Left lung (tissue), 10 donors: ENCODE results near the gene PRSS27. TPM values are rescaled to one million over a fixed set of nuclear protein-coding genes. Genes with fewer than 3 reads are reported as not detected.
A peak's percentile ranks its signal among the peaks of the same experiment; 100 is the strongest.
"Not testable (repeated sequence)": the region's sequence is repeated elsewhere in the genome, so short reads cannot be mapped to it uniquely, and the experiment has no call there.

Experiments
- ATAC-seq: fragments of 200-7000 bp; cut with Tn5 transposase; one replicate; pipeline ENCODE4 v1.9.1; 2020; ENCODE audit warnings: moderate library complexity
- DNase-seq, 4 donors: peaks; one replicate each; pipeline ENCODE4 v3.0.0-alpha.2; 2013 to 2020
- H3K27ac ChIP-seq, 2 donors: fragments of 200-600 bp; sonication (generic) in 1 of 2; one replicate each; pipeline versions ENCODE4 v1.5.0 to v1.8.0; 2020 to 2021
- H3K27me3 ChIP-seq, 2 donors: fragments of 200-600 bp; sonication (generic) in 1 of 2; one replicate each; pipeline versions ENCODE4 v1.5.0 to v1.8.0; 2020 to 2021
- H3K36me3 ChIP-seq, 2 donors: fragments of 200-600 bp; sonication (generic) in 1 of 2; one replicate each; pipeline versions ENCODE4 v1.5.0 to v1.8.0; 2020 to 2021
- H3K4me1 ChIP-seq, 2 donors: fragments of 200-600 bp; one replicate each; pipeline ENCODE4 v1.8.0; 2021
- H3K4me3 ChIP-seq, 2 donors: fragments of 200-600 bp; sonication (generic) in 1 of 2; one replicate each; pipeline versions ENCODE4 v1.5.0 to v1.8.0; 2020 to 2021; ENCODE audit warnings: mild to moderate bottlenecking in 1 of 2
- H3K9me3 ChIP-seq, 2 donors: fragments of 200-600 bp; sonication (generic) in 1 of 2; one replicate each; pipeline versions ENCODE4 v1.5.0 to v1.8.0; 2020 to 2021
- intact Hi-C, 2 donors: fragments of 100-400 bp; cut with DNase I; formaldehyde crosslinking; loops; one replicate each; pipeline versions ENCODE4 v1.11.2 to v1.14.2; 2022
- polyA plus RNA-seq, 6 donors: library from polyadenylated mRNA; unstranded; fragments of 120-200 nt; gene quantifications; one replicate each; pipeline ENCODE4 v1.2.1, GENCODE V29; 2013; ENCODE audit not compliant: insufficient read length in 6 of 6
- total RNA-seq, 2 donors: library from RNA; stranded (reverse); fragmentation: NEBNext Ultra II Directional; extraction: Animal tissue kit (Norgen Biotek cat#: 25700); gene quantifications; one replicate each; pipeline ENCODE4 v1.2.1, GENCODE V29; 2021
- TF ChIP-seq, protein P1 (sequence below), 2 donors: fragments of 200-600 bp; sonication (generic) in 1 of 2; IDR thresholded peaks; one replicate each; pipeline versions ENCODE4 v1.5.0 to v1.8.0; 2021; ENCODE audit warnings: antibody characterized with exemption in 2 of 2
- donor health status: DM: no; HTN: yes; CAD: no.
- donor health status: DM: no; HTN: no; CAD: no.

PRSS27 gene
- total and polyA plus RNA-seq, 8 donors = 0.45 to 3.3 (median 2.1) TPM

- Histone ChIP-seq H3K27me3 (no peaks in the 10 kb centered on the region), H3K27ac (peak overlapping the region in 1 of 2 donors; percentile 47), H3K4me3 (peak overlapping the region in 1 of 2 donors; percentile 5), H3K9me3 (no peaks in the 10 kb centered on the region), H3K4me1 (peaks cover 6 to 51% of the 10 kb centered on the region in 2 donors), H3K36me3 (peaks cover 0 to 18% of the 10 kb centered on the region in 2 donors)
- ATAC-seq (peak; percentile 9), DNase-seq (peak in 2 of 4 donors; percentile 83 to 90)
- intact Hi-C loops = no loop called here
- TF ChIP-seq, protein P1, sequence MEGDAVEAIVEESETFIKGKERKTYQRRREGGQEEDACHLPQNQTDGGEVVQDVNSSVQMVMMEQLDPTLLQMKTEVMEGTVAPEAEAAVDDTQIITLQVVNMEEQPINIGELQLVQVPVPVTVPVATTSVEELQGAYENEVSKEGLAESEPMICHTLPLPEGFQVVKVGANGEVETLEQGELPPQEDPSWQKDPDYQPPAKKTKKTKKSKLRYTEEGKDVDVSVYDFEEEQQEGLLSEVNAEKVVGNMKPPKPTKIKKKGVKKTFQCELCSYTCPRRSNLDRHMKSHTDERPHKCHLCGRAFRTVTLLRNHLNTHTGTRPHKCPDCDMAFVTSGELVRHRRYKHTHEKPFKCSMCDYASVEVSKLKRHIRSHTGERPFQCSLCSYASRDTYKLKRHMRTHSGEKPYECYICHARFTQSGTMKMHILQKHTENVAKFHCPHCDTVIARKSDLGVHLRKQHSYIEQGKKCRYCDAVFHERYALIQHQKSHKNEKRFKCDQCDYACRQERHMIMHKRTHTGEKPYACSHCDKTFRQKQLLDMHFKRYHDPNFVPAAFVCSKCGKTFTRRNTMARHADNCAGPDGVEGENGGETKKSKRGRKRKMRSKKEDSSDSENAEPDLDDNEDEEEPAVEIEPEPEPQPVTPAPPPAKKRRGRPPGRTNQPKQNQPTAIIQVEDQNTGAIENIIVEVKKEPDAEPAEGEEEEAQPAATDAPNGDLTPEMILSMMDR (IDR thresholded peaks at IDR 0.05) = no peak
Observed at GRCh38 chr16:2686912-2687507, 33.0 kb downstream of the PRSS27 start.

- H3K9me3 ChIP-seq, H3K4me3 ChIP-seq, H3K27ac ChIP-seq, DNase-seq, intact Hi-C loops, H3K36me3 ChIP-seq, ATAC-seq, H3K27me3 ChIP-seq: not testable (repeated sequence)
- H3K4me1 ChIP-seq = peaks cover 3 to 51% of the 10 kb centered on the region in 2 donors
Observed at GRCh38 chr16:2686075-2686474, 33.9 kb downstream of the PRSS27 start.

GRCh38 chr16:2683041-2683440, 37.0 kb downstream of the PRSS27 start:
- peak overlapping the region; percentile 67 to 90 for H3K27ac ChIP-seq
- H3K4me1 ChIP-seq = peaks cover 3 to 43% of the 10 kb centered on the region in 2 donors

GRCh38 chr16:2682209-2683021, 37.6 kb downstream of the PRSS27 start, which contains the start of gene KCTD5:
Gene KCTD5 (plus strand): TSS chr16:2682523. CDS start chr16:2682549, 26 bp downstream.
- TF ChIP-seq, protein P1 (IDR thresholded peaks at IDR 0.05) = no peak
- no peaks in the 10 kb centered on the region for H3K27me3 ChIP-seq
- ATAC-seq = peak; percentile 97
- no peaks in the 10 kb centered on the region for H3K9me3 ChIP-seq
- peaks cover 3 to 37% of the 10 kb centered on the region in 2 donors for H3K4me1 ChIP-seq
- peak within 1 kb of the TSS; percentile 67 to 90 for H3K27ac ChIP-seq
- DNase-seq = peak; percentile 96 to 97 (median 97)
- H3K36me3 ChIP-seq = no peaks in the 10 kb centered on the region
- H3K4me3 ChIP-seq = peak within 1 kb of the TSS; percentile 97
- intact Hi-C loops = no loop called here

More at GRCh38 chr16:2683041-2683440, 37.0 kb downstream of the PRSS27 start:
- H3K27me3 ChIP-seq, H3K36me3 ChIP-seq, intact Hi-C loops, DNase-seq, ATAC-seq, H3K9me3 ChIP-seq: not testable (repeated sequence)
- peak overlapping the region; percentile 97 for H3K4me3 ChIP-seq

- intact Hi-C loops = not testable (repeated sequence)
Observed at GRCh38 chr16:2680360-2680759, 39.7 kb downstream of the PRSS27 start.

GRCh38 chr16:2679902-2680301, 40.1 kb downstream of the PRSS27 start:
- intact Hi-C loops, H3K9me3 ChIP-seq, DNase-seq, ATAC-seq, H3K4me3 ChIP-seq, H3K27me3 ChIP-seq, H3K27ac ChIP-seq, H3K36me3 ChIP-seq: not testable (repeated sequence)
- peaks cover 3 to 36% of the 10 kb centered on the region in 2 donors for H3K4me1 ChIP-seq

More at GRCh38 chr16:2680360-2680759, 39.7 kb downstream of the PRSS27 start:
- peaks cover 3 to 32% of the 10 kb centered on the region in 2 donors for H3K4me1 ChIP-seq
- H3K36me3 ChIP-seq, H3K9me3 ChIP-seq, H3K4me3 ChIP-seq, DNase-seq, ATAC-seq, H3K27ac ChIP-seq, H3K27me3 ChIP-seq: not testable (repeated sequence)

- DNase-seq = peak in 1 of 4 donors; percentile 30
- H3K27me3 ChIP-seq, H3K9me3 ChIP-seq, H3K36me3 ChIP-seq, intact Hi-C loops, H3K27ac ChIP-seq, ATAC-seq, H3K4me3 ChIP-seq: not testable (repeated sequence)
- H3K4me1 ChIP-seq = peaks cover 3 to 40% of the 10 kb centered on the region in 2 donors
Observed at GRCh38 chr16:2678206-2678965, 41.6 kb downstream of the PRSS27 start.

DNA sequence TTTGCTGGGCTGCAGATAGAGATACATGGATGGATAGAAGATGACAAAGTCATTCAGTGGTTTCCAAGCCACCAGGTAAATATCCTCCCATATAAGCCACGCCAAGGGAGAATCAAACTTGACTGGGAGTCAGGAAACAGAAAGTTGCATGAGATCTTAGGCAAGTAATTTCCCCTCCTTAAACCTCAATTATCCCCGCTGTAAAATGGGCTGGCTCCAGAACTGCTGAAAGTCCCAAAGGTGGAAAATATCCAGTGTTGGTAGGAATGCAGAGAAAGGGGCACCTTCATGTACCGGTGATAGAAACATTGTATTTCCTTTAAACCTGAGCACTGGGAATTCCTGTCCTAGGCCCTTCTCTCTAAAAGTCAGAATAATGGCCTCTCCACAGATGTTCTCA, 43.1 kb downstream of the PRSS27 start:
- DNase-seq, H3K36me3 ChIP-seq, H3K9me3 ChIP-seq, H3K27ac ChIP-seq, H3K4me3 ChIP-seq, H3K27me3 ChIP-seq, ATAC-seq, intact Hi-C loops: not testable (repeated sequence)
- H3K4me1 ChIP-seq = peaks cover 5 to 38% of the 10 kb centered on the region in 2 donors
